Measurements from ENCODE around the gene ENAH.

GRCh38 chr1:225476538-225476988 is 176.4 kb downstream of the ENAH start:
- TF ChIP-seq CTCF (IDR thresholded peaks at IDR 0.05; ENCODE audit: insufficient read depth, low read length) (no peak), GABPA (IDR thresholded peaks at IDR 0.05; ENCODE audit: low read depth) (no peak), REST (IDR thresholded peaks at IDR 0.05; ENCODE audit: insufficient replicate concordance, low read depth) (no peak), POLR2AphosphoS5 (IDR thresholded peaks at IDR 0.05; ENCODE audit: low read depth) (no peak), SPI1 (IDR thresholded peaks at IDR 0.05; ENCODE audit: borderline replicate concordance, low read depth) (no peak)

Measured in HL-60 (cell line).